Omental fat pad (tissue), 4 donors: ENCODE results near the gene MRGPRD. TPM values are rescaled to one million over a fixed set of nuclear protein-coding genes. Genes with fewer than 3 reads are reported as not detected.

ENCODE experiments used
- ATAC-seq: fragments of 150-250 bp; one replicate; pipeline ENCODE4 v1.9.1; 2016; ENCODE audit warnings: mild to moderate bottlenecking, moderate library complexity; ENCODE audit not compliant: low FRiP score
- DNase-seq: peaks from one replicate; pipeline ENCODE4 v3.0.0-alpha.2; 2019; ENCODE audit warnings: low spot score
- total RNA-seq, 4 donors: library from RNA; depleted of rRNA; stranded (reverse); fragments of >200 nt; gene quantifications; one replicate each; pipeline ENCODE4 v1.1.0, GENCODE V29; 2016
- TF ChIP-seq, protein P1 (sequence below), 3 donors: fragments of 450-650 bp; IDR thresholded peaks; one replicate each; pipeline ENCODE4 v1.5.1; 2016 to 2017; ENCODE audit warnings: antibody characterized with exemption in 3 of 3, mild to moderate bottlenecking in 3 of 3, moderate library complexity in 2 of 3

The MRGPRD gene
- total RNA-seq, 4 donors from 2014 or later, result not detected

DNA sequence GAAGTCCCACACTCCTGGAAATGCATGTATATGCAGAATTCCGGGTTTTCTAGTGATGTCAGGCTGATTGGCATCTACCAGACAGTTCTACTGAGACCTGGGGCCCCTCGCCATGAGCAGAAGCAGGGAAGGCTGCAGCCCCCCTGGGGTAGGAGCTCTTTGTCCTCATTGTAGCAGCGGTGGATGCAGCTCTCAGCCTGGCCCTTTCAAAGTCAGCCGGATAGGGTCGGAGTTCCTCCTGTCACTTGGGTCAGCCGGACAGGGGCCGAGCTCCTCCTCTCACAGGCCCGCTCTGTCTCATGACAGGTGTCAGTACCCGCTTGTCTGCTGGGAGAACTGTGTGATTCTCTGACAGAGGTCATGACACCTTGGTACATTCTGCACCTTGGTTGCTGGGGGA is 30.0 kb downstream of the MRGPRD start:
- no peak for DNase-seq
- TF ChIP-seq, protein P1, sequence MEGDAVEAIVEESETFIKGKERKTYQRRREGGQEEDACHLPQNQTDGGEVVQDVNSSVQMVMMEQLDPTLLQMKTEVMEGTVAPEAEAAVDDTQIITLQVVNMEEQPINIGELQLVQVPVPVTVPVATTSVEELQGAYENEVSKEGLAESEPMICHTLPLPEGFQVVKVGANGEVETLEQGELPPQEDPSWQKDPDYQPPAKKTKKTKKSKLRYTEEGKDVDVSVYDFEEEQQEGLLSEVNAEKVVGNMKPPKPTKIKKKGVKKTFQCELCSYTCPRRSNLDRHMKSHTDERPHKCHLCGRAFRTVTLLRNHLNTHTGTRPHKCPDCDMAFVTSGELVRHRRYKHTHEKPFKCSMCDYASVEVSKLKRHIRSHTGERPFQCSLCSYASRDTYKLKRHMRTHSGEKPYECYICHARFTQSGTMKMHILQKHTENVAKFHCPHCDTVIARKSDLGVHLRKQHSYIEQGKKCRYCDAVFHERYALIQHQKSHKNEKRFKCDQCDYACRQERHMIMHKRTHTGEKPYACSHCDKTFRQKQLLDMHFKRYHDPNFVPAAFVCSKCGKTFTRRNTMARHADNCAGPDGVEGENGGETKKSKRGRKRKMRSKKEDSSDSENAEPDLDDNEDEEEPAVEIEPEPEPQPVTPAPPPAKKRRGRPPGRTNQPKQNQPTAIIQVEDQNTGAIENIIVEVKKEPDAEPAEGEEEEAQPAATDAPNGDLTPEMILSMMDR (IDR thresholded peaks at IDR 0.05), result no peak
- no peak for ATAC-seq

DNA sequence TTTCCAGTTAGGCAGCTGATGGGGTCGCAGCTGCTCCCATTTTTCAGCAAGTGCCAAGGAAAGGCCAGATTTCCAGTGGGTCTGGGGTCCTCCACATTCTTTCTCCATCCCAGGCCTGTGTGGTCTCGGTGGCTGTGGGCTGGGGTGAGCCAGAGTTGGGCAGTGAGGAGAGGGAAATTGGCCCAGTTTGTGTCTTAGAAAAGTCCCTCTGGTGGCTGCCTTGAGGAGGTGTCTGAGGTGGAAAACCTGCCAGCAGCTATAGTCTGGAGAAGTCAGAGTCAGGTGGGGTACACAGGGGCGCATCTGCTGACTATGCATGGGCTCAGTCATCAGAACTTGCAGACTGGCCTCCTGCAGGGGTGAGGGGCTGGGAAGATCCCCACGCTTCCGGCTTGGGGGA is 30.5 kb downstream of the MRGPRD start:
- TF ChIP-seq, protein P1 (IDR thresholded peaks at IDR 0.05), result no peak
- ATAC-seq, result no peak
- no peak for DNase-seq

DNA sequence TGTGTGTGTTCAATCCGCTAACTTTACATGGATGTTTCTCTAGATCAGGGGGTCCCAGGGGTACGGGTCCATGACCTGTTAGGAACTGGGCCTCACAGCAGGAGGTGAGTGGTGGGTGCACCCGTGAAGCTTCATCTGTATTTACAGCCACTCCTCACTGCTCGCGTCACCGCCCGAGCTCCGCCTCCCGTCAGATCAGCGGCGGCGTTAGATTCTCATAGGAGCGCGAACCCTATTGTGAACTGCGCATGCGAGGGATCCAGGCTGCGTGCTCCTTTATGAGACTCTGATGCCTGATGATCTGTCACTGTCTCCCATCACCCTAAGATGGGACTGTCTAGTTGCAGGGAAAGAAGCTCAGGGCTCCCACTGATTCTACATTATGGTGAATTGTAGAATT is 31.9 kb downstream of the MRGPRD start:
- DNase-seq (no peak), ATAC-seq (no peak)
- TF ChIP-seq, protein P1 (IDR thresholded peaks at IDR 0.05), result no peak

DNA sequence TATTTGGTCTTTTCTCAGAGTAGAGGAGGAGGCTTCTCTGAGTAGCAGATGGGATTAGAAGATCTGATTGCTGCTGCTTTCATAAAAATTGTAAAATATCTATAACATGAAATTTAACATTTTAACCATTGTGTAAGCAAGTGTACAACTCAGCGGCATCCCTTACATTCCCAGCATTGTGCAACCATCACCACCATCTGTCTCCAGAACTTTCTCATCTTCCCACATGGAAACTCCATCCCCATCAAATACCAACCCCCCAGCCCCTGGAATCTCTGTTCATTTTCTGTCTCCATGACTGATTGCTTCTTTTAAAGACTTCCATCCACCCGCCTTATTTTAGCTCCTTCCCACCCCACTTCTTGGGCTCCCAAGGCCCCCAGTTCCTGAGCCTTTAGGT is 32.3 kb downstream of the MRGPRD start:
- TF ChIP-seq, protein P1 (IDR thresholded peaks at IDR 0.05), result no peak
- no peak for DNase-seq
- ATAC-seq, result no peak

DNA sequence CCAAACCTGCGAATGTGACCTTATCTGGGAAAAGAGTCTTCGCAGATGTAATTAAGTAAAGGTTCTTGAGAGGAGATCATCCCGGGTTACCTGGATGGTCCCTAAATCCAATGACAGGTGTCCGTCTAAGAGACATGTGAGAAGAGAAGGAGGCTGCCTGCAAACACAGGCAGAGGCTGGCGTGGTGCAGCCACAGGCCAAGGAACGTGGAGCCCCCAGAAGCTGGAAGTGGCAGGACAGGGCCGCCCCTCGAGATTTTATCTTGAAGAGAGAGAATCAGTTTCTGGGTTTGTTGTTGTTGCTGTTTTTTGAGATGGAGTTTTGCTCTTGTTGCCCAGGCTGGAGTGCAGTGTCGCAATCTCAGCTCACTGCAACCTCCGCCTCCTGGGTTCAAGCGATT is 33.6 kb downstream of the MRGPRD start:
- TF ChIP-seq, protein P1 (IDR thresholded peaks at IDR 0.05), result no peak
- ATAC-seq, result no peak
- no peak for DNase-seq

DNA sequence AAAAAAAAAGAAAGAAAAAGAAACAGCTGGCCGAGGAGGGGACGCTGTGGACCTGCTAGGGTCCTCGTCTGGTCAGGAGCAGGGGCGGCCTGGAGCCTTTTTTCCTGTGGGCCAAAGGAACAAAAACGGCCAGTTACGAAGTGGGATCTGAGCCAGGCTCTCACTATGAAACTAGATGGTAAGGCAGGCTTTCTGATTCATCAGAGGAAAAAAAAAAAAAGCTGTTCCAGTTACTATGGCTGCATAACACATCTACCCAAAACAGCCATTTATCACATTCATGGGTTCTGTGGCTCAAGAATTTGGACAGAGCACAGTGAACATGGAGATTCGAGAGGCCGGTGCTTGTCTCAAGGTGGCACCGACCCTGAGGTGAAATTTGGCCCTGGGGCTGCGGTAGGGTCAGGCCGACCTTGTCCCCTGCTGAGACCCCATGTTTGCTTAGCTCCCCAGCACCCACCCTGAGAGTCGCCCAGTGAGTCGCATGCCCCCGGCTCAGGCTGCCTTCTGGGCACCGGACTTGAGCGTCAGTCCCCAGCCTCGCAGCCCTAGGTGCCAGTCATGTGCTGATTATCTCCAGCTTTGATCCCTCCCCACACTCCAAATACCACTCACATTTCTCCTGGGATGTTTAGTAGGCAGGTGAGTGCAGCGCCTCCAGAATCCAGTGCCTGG is 34.2 kb downstream of the MRGPRD start:
- TF ChIP-seq, protein P1 (IDR thresholded peaks at IDR 0.05), result no peak
- DNase-seq (no peak), ATAC-seq (peak; percentile 79)

DNA sequence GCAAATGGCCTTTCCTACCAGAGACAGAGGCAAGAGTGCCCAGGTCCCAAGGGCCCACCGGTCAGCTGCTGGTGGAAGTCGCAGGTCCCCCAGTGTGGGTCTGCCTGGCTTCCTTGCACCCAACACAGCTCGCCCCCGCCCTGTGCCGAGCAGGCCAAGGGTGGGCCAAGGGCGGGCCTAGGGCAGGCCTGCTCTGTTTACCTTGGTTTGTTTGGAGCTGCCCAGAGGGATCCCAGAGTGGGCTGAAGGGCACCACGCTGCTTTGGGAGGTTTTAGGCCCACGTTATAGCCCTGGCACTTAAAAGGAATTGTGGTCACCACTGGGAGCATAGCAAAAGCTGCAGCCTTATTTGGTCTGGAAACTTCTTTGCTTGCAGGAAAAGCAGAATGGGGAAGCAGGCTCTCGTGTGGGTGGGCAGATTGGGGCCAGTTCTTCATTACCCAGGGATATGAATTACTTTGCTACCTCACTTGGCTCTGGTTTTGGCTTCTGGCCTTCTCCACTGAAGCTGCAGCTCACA is 38.0 kb downstream of the MRGPRD start:
- DNase-seq (no peak), ATAC-seq (no peak)
- TF ChIP-seq, protein P1 (IDR thresholded peaks at IDR 0.05), result no peak
